RWPE2 (cell line): ENCODE measurements around the gene ANKRD13D.
"Not testable (repeated sequence)": the region's sequence is repeated elsewhere in the genome, so short reads cannot be mapped to it uniquely, and the experiment has no call there.

ENCODE experiments used
- ATAC-seq: fragments of 200-7000 bp; cut with Tn5 transposase; 3 replicates; pipeline ENCODE4 v1.9.1; 2021; ENCODE audit warnings: low read depth
- DNase-seq: peaks from one replicate; pipeline ENCODE4 v3.0.0-alpha.2; 2020; ENCODE audit warnings: low spot score
- H3K27ac ChIP-seq: fragments of 450-650 bp; 2 replicates; pipeline ENCODE4 v1.5.1; 2017; ENCODE audit warnings: mild to moderate bottlenecking; ENCODE audit not compliant: poor library complexity, severe bottlenecking
- H3K27me3 ChIP-seq: fragments of 250-450 bp; sonication (Bioruptor Pico); 2 replicates; pipeline ENCODE4 v1.5.1; 2021; ENCODE audit warnings: mild to moderate bottlenecking, moderate library complexity; ENCODE audit not compliant: insufficient read depth, poor library complexity, severe bottlenecking
- H3K36me3 ChIP-seq: fragments of 250-450 bp; sonication (Bioruptor Pico); 2 replicates; pipeline ENCODE4 v1.5.1; 2020; ENCODE audit warnings: low read depth, mild to moderate bottlenecking, moderate library complexity
- H3K4me1 ChIP-seq: fragments of 250-450 bp; sonication (Bioruptor Pico); 2 replicates; pipeline ENCODE4 v1.5.1; 2021; ENCODE audit warnings: mild to moderate bottlenecking, moderate library complexity; ENCODE audit not compliant: insufficient read depth, poor library complexity, severe bottlenecking
- H3K4me3 ChIP-seq: fragments of 250-450 bp; sonication (Bioruptor Pico); 2 replicates; pipeline ENCODE4 v1.5.1; 2021; ENCODE audit warnings: mild to moderate bottlenecking, moderate library complexity; ENCODE audit not compliant: severe bottlenecking
- H3K9me3 ChIP-seq: fragments of 250-450 bp; sonication (Bioruptor Pico); 2 replicates; pipeline ENCODE4 v1.5.1; 2021; ENCODE audit warnings: mild to moderate bottlenecking, moderate library complexity; ENCODE audit not compliant: severe bottlenecking
- CTCF ChIP-seq: fragments of 450-650 bp; IDR thresholded peaks from one replicate; pipeline ENCODE4 v1.5.1; 2017; ENCODE audit warnings: mild to moderate bottlenecking, moderate library complexity; ENCODE audit not compliant: poor library complexity, severe bottlenecking

ANKRD13D gene

GRCh38 chr11:67317888-67318555 lies 28.9 kb downstream of the ANKRD13D start:
- peak; percentile 38 for ATAC-seq
- Histone ChIP-seq H3K36me3 (no peaks in the 10 kb centered on the region), H3K27me3 (no peaks in the 10 kb centered on the region), H3K4me1 (peaks cover 19% of the 10 kb centered on the region), H3K4me3 (peak overlapping the region; percentile 65), H3K9me3 (no peaks in the 10 kb centered on the region), H3K27ac (peak overlapping the region; percentile 89)
- TF ChIP-seq CTCF, result peak; percentile 65
- DNase-seq, result no peak

GRCh38 chr11:67318876-67319275 lies 29.8 kb downstream of the ANKRD13D start:
- not testable (repeated sequence) for DNase-seq, H3K27ac ChIP-seq, H3K9me3 ChIP-seq, H3K27me3 ChIP-seq, ATAC-seq, H3K36me3 ChIP-seq
- H3K4me3 ChIP-seq, result peak overlapping the region; percentile 65
- peaks cover 10% of the 10 kb centered on the region for H3K4me1 ChIP-seq

- H3K9me3 ChIP-seq, result no peaks in the 10 kb centered on the region
- DNase-seq, result no peak
- H3K27ac ChIP-seq, result no peak overlapping the region
- no peaks in the 10 kb centered on the region for H3K36me3 ChIP-seq
- no peaks in the 10 kb centered on the region for H3K27me3 ChIP-seq
- TF ChIP-seq CTCF, result no peak
- H3K4me1 ChIP-seq, result peaks cover 4% of the 10 kb centered on the region
- H3K4me3 ChIP-seq, result no peak overlapping the region
- no peak for ATAC-seq
These were observed 30.9 kb downstream of the ANKRD13D start for GRCh38 chr11:67320011-67320410.

GRCh38 chr11:67320691-67321090 lies 31.6 kb downstream of the ANKRD13D start:
- Histone ChIP-seq H3K4me1 (peaks cover 3% of the 10 kb centered on the region), H3K27me3 (no peaks in the 10 kb centered on the region), H3K36me3 (no peaks in the 10 kb centered on the region), H3K4me3 (no peak overlapping the region), H3K27ac (no peak overlapping the region), H3K9me3 (no peaks in the 10 kb centered on the region)
- ATAC-seq (no peak), DNase-seq (no peak)
- TF ChIP-seq CTCF, result no peak

GRCh38 chr11:67321313-67321871 lies 32.3 kb downstream of the ANKRD13D start:
- peaks cover 2% of the 10 kb centered on the region; the same call in 1 of the 2 replicates for H3K36me3 ChIP-seq
- H3K27me3 ChIP-seq, result no peaks in the 10 kb centered on the region
- DNase-seq (no peak), ATAC-seq (no peak)
- H3K4me3 ChIP-seq, result no peak overlapping the region
- no peaks in the 10 kb centered on the region for H3K9me3 ChIP-seq
- H3K4me1 ChIP-seq, result peaks cover 2% of the 10 kb centered on the region
- H3K27ac ChIP-seq, result no peak overlapping the region
- no peak for TF ChIP-seq CTCF
